Aorta (tissue), 5 donors: ENCODE results near the gene LEPROT. TPM values are rescaled to one million over a fixed set of nuclear protein-coding genes. Genes with fewer than 3 reads are reported as not detected.
"Not testable (repeated sequence)": the region's sequence is repeated elsewhere in the genome, so short reads cannot be mapped to it uniquely, and the experiment has no call there.

Experiments used
- ATAC-seq: fragments of 200-7000 bp; cut with Tn5 transposase; one replicate; pipeline ENCODE4 v1.9.1; 2022; ENCODE audit warnings: moderate library complexity; ENCODE audit not compliant: low FRiP score
- DNase-seq, 2 donors: peaks; one replicate each; pipeline ENCODE4 v3.0.0-alpha.2; 2020
- H3K27ac ChIP-seq, 2 donors: one replicate each; pipeline ENCODE4 v1.5.1; 2013; ENCODE audit warnings: low read length in 2 of 2, mild to moderate bottlenecking in 2 of 2, moderate library complexity in 2 of 2, control low read depth in 1 of 2, inconsistent platforms in 1 of 2, low read depth in 1 of 2
- H3K27me3 ChIP-seq, 2 donors: one replicate each; pipeline ENCODE4 v1.6.1; 2013; ENCODE audit warnings: control low read depth in 1 of 2, low read length in 1 of 2, mild to moderate bottlenecking in 1 of 2, moderate library complexity in 1 of 2; ENCODE audit not compliant: insufficient read depth in 2 of 2, control insufficient read depth in 1 of 2
- H3K36me3 ChIP-seq, 2 donors: one replicate each; pipeline ENCODE4 v1.6.1; 2013; ENCODE audit warnings: control low read depth in 1 of 2, low read length in 1 of 2, mild to moderate bottlenecking in 1 of 2; ENCODE audit not compliant: insufficient read depth in 2 of 2, control insufficient read depth in 1 of 2
- H3K4me1 ChIP-seq, 2 donors: one replicate each; pipeline ENCODE4 v1.6.1; 2013; ENCODE audit warnings: low read length in 2 of 2, control low read depth in 1 of 2, mild to moderate bottlenecking in 1 of 2, moderate library complexity in 1 of 2; ENCODE audit not compliant: insufficient read depth in 2 of 2, control insufficient read depth in 1 of 2
- H3K4me3 ChIP-seq, 2 donors: one replicate each; pipeline ENCODE4 v1.5.1; 2013; ENCODE audit warnings: low read length in 2 of 2, control low read depth in 1 of 2, mild to moderate bottlenecking in 1 of 2
- H3K9me3 ChIP-seq: one replicate; pipeline ENCODE4 v1.6.1; 2013; ENCODE audit warnings: mild to moderate bottlenecking, low read length; ENCODE audit not compliant: control insufficient read depth
- WGBS, 2 donors: extraction: QIAGEN DNeasy Blood & Tissue Kit; methylation state at CpG; one replicate each; pipeline ENCODE4 v1.1.7; 2013; 5-methylcytosine and 5-hydroxymethylcytosine counted together
- intact Hi-C, 2 donors: fragments of 100-400 bp; cut with DNase I; formaldehyde crosslinking; loops; one replicate each; pipeline versions ENCODE4 v1.14.2 to v1.15.0; 2022
- polyA plus RNA-seq, 2 donors: library from polyadenylated mRNA; stranded (reverse); fragments of 200-250 nt; gene quantifications; one replicate each; pipeline ENCODE4 v1.2.3, GENCODE V29; 2013
- total RNA-seq, 2 donors: library from RNA; stranded (reverse); fragmentation: NEBNext Ultra II Directional; extraction: Animal tissue kit (Norgen Biotek cat#: 25700); gene quantifications; one replicate each; pipeline ENCODE4 v1.2.1, GENCODE V29; 2021
- donor health status: healthy with polysubstance abuse.
- donor health status: Bipolar disorder and iron deficiency.
- donor health status: DM: no; HTN: no; CAD: no.
- donor health status: DM: no; HTN: no; CAD: no.
- donor health status: DM: yes; HTN: yes; CAD: no.

The LEPROT gene
- total and polyA plus RNA-seq, 4 donors, result 48.5 to 136 (median 91.4) TPM

- intact Hi-C loops, result no loop called here
- ATAC-seq, result no peak
Measured at GRCh38 chr1:65440322-65440900, 19.9 kb downstream of the LEPROT start.

GRCh38 chr1:65440915-65441314 is 20.4 kb downstream of the LEPROT start:
- ATAC-seq (no peak), DNase-seq (no peak)
- H3K4me3 ChIP-seq, result no peak overlapping the region
- peaks cover 1% of the 10 kb centered on the region for H3K9me3 ChIP-seq
- intact Hi-C loops, result no loop called here
- no peaks in the 10 kb centered on the region for H3K36me3 ChIP-seq
- H3K27me3 ChIP-seq, result no peaks in the 10 kb centered on the region
- 50 to 55% methylated on average over 1 of the region's 1 CpG for WGBS, 2 donors
- H3K4me1 ChIP-seq, result no peaks in the 10 kb centered on the region
- no peak overlapping the region for H3K27ac ChIP-seq

More at GRCh38 chr1:65440322-65440900, 19.9 kb downstream of the LEPROT start:
- Histone ChIP-seq H3K4me1 (no peaks in the 10 kb centered on the region), H3K4me3 (no peak overlapping the region), H3K36me3 (no peaks in the 10 kb centered on the region), H3K27me3 (no peaks in the 10 kb centered on the region), H3K9me3 (peaks cover 1% of the 10 kb centered on the region), H3K27ac (no peak overlapping the region)
- 88 to 91% methylated on average over 12 of the region's 12 CpGs for WGBS, 2 donors
- no peak for DNase-seq

- Histone ChIP-seq H3K4me1 (no peaks in the 10 kb centered on the region), H3K27me3 (no peaks in the 10 kb centered on the region), H3K4me3 (no peak overlapping the region), H3K36me3 (no peaks in the 10 kb centered on the region), H3K9me3 (peaks cover 1% of the 10 kb centered on the region), H3K27ac (no peak overlapping the region)
- 23 to 29% methylated on average over 3 of the region's 3 CpGs for WGBS, 2 donors
- intact Hi-C loops, result no loop called here
- ATAC-seq, result no peak
- DNase-seq, result no peak
Measured at GRCh38 chr1:65441464-65441863, 21.0 kb downstream of the LEPROT start.

DNA sequence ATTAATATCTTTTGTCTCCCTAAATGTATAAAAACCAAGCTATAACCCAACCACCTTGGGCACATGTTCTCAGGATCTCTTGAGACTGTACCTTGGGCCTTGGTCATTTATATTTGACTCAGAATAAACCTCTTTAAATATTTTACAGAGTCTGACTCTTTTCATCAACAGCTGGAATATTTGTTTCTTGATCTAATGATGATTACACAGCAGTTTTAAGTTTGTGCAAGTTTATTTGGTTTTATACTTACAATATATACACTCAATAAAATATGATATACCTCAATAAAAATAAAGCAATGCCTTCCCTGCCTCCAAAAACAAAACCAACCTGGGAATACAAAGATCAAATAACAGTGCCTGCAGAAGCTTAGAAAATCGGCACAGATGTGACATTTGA is 22.0 kb downstream of the LEPROT start:
- intact Hi-C loops, result no loop called here
- H3K9me3 ChIP-seq, result peaks cover 1% of the 10 kb centered on the region
- H3K27me3 ChIP-seq, result no peaks in the 10 kb centered on the region
- H3K4me1 ChIP-seq, result no peaks in the 10 kb centered on the region
- no peak overlapping the region for H3K4me3 ChIP-seq
- no peak for DNase-seq
- no peak for ATAC-seq
- WGBS, 2 donors, result 86 to 93% methylated on average over 1 of the region's 1 CpG
- no peak overlapping the region for H3K27ac ChIP-seq
- no peaks in the 10 kb centered on the region for H3K36me3 ChIP-seq

GRCh38 chr1:65443647-65444046 is 23.2 kb downstream of the LEPROT start:
- no peak overlapping the region for H3K27ac ChIP-seq
- WGBS, 2 donors, result 72 to 81% methylated on average over 2 of the region's 2 CpGs
- no peak for ATAC-seq
- H3K36me3 ChIP-seq, result no peaks in the 10 kb centered on the region
- H3K4me1 ChIP-seq, result no peaks in the 10 kb centered on the region
- intact Hi-C loops, result no loop called here
- no peak for DNase-seq
- H3K9me3 ChIP-seq, result peaks cover 1% of the 10 kb centered on the region
- no peaks in the 10 kb centered on the region for H3K27me3 ChIP-seq
- no peak overlapping the region for H3K4me3 ChIP-seq

DNA sequence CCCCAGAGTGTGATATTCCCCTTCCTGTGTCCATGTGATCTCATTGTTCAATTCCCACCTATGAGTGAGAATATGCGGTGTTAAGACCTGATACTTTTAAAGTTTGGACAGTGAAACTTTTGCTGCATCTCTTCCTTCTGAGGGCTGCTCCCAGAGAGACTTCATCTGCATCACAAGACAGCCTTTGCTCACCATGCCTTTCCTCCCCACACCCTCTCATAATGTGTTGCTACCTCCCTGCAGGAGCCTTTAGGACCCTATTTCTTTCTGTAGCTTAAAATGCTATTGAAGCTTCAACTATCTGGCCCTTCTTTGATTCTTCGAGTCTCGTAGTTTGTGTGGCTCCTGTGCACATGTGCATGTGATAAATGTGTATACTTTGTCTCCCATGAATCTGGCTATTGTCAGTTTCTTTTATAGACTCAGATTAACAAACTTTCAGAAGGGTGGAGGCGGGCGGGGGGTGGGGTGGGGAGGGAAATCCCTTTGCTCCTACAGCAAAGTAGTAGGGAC is 23.7 kb downstream of the LEPROT start:
- Histone ChIP-seq H3K4me3 (no peak overlapping the region), H3K36me3 (no peaks in the 10 kb centered on the region), H3K4me1 (no peaks in the 10 kb centered on the region), H3K9me3 (peaks cover 1% of the 10 kb centered on the region), H3K27me3 (no peaks in the 10 kb centered on the region), H3K27ac (no peak overlapping the region)
- DNase-seq (no peak), ATAC-seq (no peak)
- 73 to 82% methylated on average over 4 to 5 of the region's 5 CpGs for WGBS, 2 donors
- intact Hi-C loops, result no loop called here

DNA sequence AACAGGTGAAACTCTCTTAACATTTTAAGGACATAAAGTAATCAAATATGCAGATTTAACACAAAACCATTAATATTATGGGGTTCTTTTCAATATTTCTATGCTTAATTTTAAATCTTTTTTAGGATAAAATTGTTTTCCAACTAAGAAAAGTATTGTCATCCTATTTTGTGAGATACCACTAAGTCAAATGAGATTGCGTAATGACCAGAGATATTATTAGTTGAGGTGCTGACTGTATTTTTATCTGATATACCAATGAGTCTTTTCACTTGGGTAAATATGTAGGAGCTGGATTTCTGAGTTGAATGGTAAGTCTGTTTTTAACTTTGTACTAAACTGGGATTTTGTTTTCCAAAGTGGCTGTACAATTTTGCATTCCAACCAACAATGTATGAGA is 25.4 kb downstream of the LEPROT start:
- 97 to 98% methylated on average over 1 of the region's 1 CpG for WGBS, 2 donors
- Histone ChIP-seq H3K9me3 (peaks cover 1% of the 10 kb centered on the region), H3K27ac (no peak overlapping the region), H3K27me3 (no peaks in the 10 kb centered on the region), H3K4me1 (no peaks in the 10 kb centered on the region), H3K36me3 (no peaks in the 10 kb centered on the region), H3K4me3 (no peak overlapping the region)
- ATAC-seq, result no peak
- intact Hi-C loops, result no loop called here
- DNase-seq, result no peak

- no peak overlapping the region for H3K27ac ChIP-seq
- H3K4me1 ChIP-seq, result no peaks in the 10 kb centered on the region
- no peak for ATAC-seq
- no peaks in the 10 kb centered on the region for H3K36me3 ChIP-seq
- H3K27me3 ChIP-seq, result no peaks in the 10 kb centered on the region
- no peak overlapping the region for H3K4me3 ChIP-seq
- intact Hi-C loops, result no loop called here
- DNase-seq, result no peak
- 80 to 84% methylated on average over 4 of the region's 4 CpGs for WGBS, 2 donors
- no peaks in the 10 kb centered on the region for H3K9me3 ChIP-seq
Measured at GRCh38 chr1:65449214-65449823, 28.9 kb downstream of the LEPROT start.

- H3K36me3 ChIP-seq, DNase-seq, H3K27ac ChIP-seq, ATAC-seq, H3K9me3 ChIP-seq, H3K4me3 ChIP-seq, intact Hi-C loops, H3K27me3 ChIP-seq, H3K4me1 ChIP-seq: not testable (repeated sequence)
- WGBS, 2 donors, result 85 to 88% methylated on average over 8 to 10 of the region's 10 CpGs
Measured at GRCh38 chr1:65455678-65456077, 35.2 kb downstream of the LEPROT start.
